Renal cortical epithelial cell (primary cell): ENCODE results near the gene MPND. TPM values are rescaled to one million over a fixed set of nuclear protein-coding genes. Genes with fewer than 3 reads are reported as not detected.

ENCODE experiments used
- DNase-seq: peaks from one replicate; pipeline ENCODE4 v3.0.0-alpha.2; 2011; ENCODE audit warnings: low read depth
- total RNA-seq: library from RNA; depleted of rRNA; stranded (reverse); fragments of >200 nt; gene quantifications from 2 replicates; pipeline ENCODE4 v1.2.3, GENCODE V29; 2014

Gene MPND
- total RNA-seq, 1 donor from 2014 or later: 7.2 TPM

- DNase-seq: no peak
These were observed 23.4 kb downstream of the MPND start for GRCh38 chr19:4366666-4367335.

DNA sequence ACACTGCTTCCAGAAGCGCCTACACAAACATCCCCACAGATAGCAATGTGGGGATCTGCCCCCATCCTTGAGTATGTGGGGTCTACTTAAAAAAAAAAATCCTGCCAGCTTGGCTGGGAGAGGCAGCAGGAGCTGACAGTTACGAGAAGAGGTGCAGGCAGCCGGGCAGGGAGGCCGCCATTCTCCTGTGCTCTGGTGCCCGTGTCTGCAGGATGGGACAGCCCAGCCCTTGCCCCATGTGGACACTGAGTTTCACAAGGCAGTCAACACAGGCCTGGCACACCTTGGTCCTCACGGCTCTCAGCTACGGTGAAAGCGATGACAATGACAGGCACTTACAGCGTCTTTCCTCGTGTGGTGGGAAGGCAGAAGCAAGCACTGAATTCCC is 24.0 kb downstream of the MPND start:
- no peak for DNase-seq

DNA sequence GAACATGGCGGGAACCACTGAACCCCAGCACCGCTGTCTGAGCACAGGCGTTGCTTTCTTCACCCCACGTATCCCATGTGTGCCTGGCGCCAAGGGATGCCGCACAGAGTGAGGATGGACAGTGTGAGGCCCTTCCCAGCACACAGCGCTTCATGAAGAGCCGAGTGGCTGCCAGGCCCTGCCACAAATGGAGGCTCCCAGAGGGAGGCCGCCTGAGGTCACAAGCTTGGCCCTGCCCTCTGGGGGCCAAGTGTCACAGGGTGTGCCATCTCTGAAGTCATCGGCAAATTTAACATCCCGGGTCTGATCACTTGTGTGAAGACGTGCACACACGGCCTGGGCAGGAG is 24.4 kb downstream of the MPND start:
- no peak for DNase-seq

- peak; percentile 27 for DNase-seq
These were observed 24.9 kb downstream of the MPND start for GRCh38 chr19:4368128-4368820.

- peak; percentile 77 for DNase-seq
These were observed 25.9 kb downstream of the MPND start for GRCh38 chr19:4369109-4369887.

- DNase-seq: no peak
These were observed 26.5 kb downstream of the MPND start for GRCh38 chr19:4369888-4370260.

DNA sequence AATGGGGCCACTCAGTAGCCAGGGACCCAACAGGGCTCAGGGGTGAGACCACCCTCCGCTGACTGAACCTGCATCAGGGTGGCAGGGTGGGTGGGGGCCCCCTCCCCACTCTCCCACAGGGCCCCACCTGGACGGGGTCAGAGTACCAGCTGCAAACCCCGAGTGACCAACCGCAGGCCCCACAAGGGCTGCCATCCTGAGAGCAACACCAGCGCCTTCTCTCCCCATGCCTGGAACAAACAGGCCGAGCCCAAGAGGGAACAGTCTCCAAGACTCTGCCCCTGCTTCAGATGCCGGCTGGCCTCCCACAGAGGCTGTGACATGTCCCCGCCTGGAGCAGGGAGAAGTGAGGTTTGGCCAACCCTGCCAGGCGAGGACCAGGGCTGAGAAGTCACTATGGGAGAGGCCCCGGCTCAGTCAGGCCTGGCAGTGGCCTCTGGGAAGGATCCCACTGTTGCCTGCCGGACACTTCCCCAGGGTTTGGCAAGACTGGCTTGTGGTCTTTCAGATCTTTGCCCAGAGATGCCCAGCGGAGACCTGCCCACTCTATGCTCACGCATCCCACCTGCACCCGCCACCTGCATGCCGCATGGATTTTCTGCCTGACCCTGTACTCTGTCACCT is 27.2 kb downstream of the MPND start:
- DNase-seq: no peak

DNA sequence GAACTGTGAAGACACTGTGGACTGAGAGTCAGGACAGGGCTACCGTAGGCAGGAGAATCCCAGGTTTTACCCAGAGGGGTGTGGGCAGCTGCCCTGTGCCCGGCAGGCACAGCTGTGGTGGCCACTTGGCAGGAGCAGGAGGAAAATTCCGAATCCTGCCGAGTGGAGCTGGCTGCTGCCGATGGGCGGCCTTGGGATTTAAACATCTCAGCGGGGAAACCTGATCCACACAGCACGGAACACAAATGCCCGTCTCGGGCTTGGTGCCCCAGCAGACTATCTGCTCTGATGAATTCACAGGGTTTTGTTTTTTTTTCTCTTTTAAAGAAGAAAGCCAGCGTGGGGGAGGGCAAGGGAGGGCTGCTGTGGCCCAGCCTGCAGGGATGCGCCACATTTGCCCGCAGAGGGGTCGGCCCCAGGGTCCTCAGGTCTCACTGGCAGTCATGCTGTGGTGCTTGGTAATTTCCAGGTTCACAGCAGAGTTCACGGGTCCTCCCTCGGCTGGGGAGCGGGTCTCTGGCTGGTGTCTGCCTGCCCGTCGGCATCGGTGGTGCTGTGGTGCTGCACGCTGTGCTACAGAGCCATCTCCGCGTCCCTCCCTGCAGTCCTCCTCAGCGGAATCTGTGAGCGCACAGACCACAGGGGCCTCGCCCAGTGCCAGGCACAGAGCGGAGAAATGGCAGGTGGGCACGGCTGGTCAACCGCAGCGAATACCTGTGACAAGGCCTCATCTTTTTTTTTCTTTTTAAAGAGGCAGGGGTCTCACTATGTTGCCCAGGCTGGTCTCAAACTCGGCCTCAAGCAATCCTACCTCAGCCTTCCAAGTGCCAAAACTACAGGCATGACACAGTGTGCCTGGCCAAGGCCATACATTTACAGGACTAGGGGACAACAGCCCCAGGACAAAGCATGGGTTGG is 28.1 kb downstream of the MPND start:
- DNase-seq: no peak

- DNase-seq: no peak
These were observed 29.0 kb downstream of the MPND start for GRCh38 chr19:4372165-4373012.

GRCh38 chr19:4373013-4373367 is 29.6 kb downstream of the MPND start:
- DNase-seq: no peak

- no peak for DNase-seq
These were observed 30.5 kb downstream of the MPND start for GRCh38 chr19:4373601-4374497.

DNA sequence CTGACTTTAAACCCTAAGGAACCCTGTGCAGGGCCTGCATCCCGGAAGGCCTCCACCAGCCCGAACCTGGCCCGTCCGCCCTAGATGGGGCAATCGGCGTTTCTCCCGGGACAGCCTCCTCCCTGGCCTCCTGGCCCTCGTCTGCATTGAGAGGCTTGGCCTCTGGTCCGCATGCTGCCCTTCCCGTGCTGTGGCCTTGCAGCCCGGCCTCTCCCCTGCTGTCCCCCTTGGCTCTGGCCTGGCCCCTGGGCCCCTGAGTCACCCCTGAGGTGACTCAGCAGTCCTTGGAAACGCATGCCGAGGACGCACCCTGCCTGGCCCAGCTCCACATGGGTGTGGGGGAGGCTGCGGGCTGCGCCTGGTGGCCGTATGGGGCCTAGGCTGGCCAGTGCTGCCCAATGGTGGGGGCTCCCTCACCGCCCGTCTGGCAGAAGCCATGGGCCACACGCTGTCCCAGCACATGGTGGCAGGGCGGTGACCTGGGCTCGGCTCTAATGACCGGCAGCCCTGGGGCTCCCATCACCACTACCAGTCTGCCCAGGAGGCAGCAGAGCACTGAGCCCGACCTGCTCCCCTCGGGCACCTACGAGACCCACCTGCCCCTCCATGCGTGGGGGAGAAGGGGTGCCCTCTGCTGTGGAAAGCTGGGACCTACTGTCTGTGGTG is 31.3 kb downstream of the MPND start:
- peak; percentile 69 for DNase-seq

- DNase-seq: peak; percentile 46
These were observed 32.0 kb downstream of the MPND start for GRCh38 chr19:4375164-4376027.

GRCh38 chr19:4376028-4376670 is 32.8 kb downstream of the MPND start:
- DNase-seq: no peak

- no peak for DNase-seq
These were observed 33.3 kb downstream of the MPND start for GRCh38 chr19:4376671-4376990.

DNA sequence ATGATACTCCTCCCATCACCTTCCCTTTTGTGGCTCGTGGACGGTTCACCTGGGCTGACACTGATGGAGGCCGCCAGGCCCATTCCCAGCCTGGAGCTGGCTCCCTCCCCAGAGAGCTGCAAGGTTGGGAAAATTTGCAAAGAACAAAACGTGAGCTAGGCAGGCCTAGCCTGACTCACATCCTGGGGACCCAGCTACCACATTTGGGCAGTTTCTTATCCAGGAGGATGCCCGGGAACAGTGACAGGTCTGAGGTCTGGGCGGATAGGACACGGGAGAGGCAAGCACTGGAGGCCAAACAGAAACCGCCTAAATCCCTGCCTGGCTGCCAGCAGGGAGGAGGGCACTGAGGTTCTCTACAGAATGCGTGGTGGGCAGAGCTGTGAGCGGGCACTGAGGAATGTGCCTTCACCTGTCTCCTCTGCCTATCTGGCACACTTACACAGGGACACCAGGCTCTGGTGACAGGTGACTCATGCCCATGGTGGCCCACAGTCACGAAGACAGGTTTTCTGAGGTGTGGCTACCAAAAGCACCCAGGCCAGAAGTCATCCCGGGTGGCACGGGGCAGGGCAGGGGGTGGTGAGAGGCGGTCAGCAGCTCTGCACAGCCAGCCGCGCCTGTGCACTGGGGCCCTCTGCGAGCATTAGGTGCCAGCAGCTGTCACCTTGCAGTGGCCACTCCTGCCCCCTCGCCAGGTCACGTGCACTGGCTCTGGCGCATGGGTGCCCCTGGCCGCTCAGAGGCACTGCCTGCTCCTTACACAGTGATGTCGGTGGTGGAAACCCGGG is 33.8 kb downstream of the MPND start:
- no peak for DNase-seq

- no peak for DNase-seq
These were observed 35.5 kb downstream of the MPND start for GRCh38 chr19:4378886-4379285.
